ENCODE data around the gene PIK3R3. TPM values are rescaled to one million over a fixed set of nuclear protein-coding genes. Genes with fewer than 3 reads are reported as not detected.

PIK3R3 gene
- total and polyA plus RNA-seq, 9 donors = 3.6 to 20.3 (median 10.7) TPM

DNA sequence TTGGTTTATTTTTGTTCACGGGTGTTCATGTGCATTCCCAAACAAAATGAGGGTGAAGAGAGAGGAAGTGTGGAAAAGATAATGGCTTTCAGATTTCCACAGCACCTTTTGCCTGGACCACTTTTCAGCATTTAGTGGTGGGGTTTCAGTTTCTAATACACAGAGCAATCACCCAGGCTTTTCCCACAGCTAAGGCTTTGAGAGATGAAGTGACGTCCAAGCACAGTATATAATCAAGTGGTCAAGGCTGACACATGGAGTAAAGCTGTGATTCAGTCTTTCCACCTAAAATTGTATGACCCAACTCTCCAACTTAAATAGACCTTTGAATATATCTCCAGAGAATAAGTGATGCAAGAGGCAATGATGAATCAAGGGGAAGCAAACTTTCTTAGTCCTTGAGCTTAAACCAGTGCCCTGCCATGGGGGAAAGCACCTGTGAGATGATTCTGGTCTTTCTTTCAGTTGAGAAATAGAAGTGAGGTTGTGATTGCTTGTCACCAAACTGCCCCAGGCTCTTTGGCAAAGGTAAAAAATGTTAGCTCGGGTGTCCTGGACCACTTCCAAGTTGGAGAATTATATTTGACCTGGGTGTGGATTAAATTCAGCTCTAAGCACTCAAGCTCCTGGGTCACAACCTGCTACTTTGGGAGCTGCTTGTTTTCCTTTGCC is 2.4 kb upstream of the PIK3R3 start:
- no peaks in the 10 kb centered on the region for H3K9me3 ChIP-seq
- no peak for DNase-seq
- 44 to 53% (median 51%) methylated on average over 3 of the region's 3 CpGs for WGBS, 3 donors
- no peaks in the 10 kb centered on the region for H3K27me3 ChIP-seq
- H3K36me3 ChIP-seq = no peaks in the 10 kb centered on the region
- no peak overlapping the region for H3K27ac ChIP-seq
- TF ChIP-seq POLR2A (IDR thresholded peaks at IDR 0.05) (no peak), EP300 (IDR thresholded peaks at IDR 0.05) (no peak)
- TF ChIP-seq, protein P1, sequence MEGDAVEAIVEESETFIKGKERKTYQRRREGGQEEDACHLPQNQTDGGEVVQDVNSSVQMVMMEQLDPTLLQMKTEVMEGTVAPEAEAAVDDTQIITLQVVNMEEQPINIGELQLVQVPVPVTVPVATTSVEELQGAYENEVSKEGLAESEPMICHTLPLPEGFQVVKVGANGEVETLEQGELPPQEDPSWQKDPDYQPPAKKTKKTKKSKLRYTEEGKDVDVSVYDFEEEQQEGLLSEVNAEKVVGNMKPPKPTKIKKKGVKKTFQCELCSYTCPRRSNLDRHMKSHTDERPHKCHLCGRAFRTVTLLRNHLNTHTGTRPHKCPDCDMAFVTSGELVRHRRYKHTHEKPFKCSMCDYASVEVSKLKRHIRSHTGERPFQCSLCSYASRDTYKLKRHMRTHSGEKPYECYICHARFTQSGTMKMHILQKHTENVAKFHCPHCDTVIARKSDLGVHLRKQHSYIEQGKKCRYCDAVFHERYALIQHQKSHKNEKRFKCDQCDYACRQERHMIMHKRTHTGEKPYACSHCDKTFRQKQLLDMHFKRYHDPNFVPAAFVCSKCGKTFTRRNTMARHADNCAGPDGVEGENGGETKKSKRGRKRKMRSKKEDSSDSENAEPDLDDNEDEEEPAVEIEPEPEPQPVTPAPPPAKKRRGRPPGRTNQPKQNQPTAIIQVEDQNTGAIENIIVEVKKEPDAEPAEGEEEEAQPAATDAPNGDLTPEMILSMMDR (IDR thresholded peaks at IDR 0.05) = no peak
- no peak overlapping the region for H3K4me3 ChIP-seq
- intact Hi-C loops (cut with DNase I) = no loop called here
- peaks cover 3% of the 10 kb centered on the region for H3K4me1 ChIP-seq (ENCODE audit: insufficient read depth)

DNA sequence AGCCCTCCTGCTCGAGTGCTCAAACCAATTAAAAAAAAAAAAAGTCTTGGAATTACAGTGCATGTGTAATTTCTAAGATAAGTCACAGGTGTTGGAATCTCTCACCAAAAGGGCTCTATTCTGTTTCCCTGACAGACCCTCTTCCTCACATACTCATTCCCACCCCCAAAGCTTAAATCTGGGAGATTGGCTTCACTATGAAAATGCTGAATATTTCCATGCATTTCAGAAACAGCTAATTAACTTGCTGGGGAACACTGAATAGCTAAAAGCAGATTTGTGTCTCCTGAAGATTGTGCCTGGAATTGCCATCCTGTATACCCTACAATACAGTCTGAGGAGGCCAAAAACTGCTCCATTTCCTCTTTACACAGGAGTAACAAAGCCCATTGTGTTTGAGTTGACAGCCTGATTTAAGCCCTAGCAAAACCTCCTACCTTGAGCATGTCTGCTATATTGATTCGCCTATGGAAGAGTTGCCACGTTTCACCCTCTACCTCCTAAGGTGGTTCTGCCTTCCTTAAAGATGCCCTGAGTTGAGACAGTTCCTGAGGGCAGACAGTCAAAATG is 1.4 kb upstream of the PIK3R3 start:
- intact Hi-C loops (cut with DNase I) = no loop called here
- Histone ChIP-seq H3K27me3 (no peaks in the 10 kb centered on the region), H3K36me3 (no peaks in the 10 kb centered on the region), H3K4me1 (ENCODE audit: insufficient read depth) (peaks cover 3% of the 10 kb centered on the region), H3K27ac (no peak overlapping the region), H3K4me3 (peak overlapping the region; percentile 83), H3K9me3 (no peaks in the 10 kb centered on the region)
- TF ChIP-seq, protein P1 (IDR thresholded peaks at IDR 0.05) = no peak
- TF ChIP-seq POLR2A (IDR thresholded peaks at IDR 0.05) = no peak
- no peak for DNase-seq
- WGBS, 3 donors = 52 to 60% (median 58%) methylated on average over 3 of the region's 3 CpGs

DNA sequence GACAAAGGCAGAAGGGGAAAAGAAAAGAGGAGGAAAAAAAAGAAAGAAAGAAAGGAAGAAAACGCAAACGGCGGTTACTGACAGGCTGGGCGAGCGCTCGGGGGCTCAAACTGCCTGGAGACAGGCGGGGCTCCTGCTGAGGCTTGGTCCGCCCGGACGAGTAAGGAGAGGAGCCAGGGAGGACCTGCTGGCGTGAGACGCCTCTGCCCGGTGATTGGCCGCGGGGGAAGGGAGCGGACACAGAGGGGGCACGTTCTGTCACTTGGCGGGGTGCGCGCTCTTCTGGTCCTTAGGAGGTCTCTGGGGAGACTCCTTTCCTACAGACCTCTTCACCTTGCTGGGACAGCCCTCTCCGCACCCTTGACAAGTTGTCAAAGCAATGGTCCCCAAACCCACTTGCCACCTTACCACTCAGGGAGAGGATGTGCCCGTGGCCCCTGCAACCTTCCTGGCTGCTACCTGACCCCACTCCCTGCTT is 791 bp upstream of the PIK3R3 start:
- WGBS, 3 donors = 1 to 2% (median 1%) methylated on average over 22 of the region's 22 CpGs
- Histone ChIP-seq H3K9me3 (no peaks in the 10 kb centered on the region), H3K4me3 (peak overlapping the region; percentile 83), H3K4me1 (ENCODE audit: insufficient read depth) (peaks cover 3% of the 10 kb centered on the region), H3K27me3 (no peaks in the 10 kb centered on the region), H3K27ac (peak overlapping the region in 1 of 2 donors; percentile 43), H3K36me3 (no peaks in the 10 kb centered on the region)
- intact Hi-C loops (cut with DNase I) = no loop called here
- no peak for DNase-seq
- TF ChIP-seq EP300 (IDR thresholded peaks at IDR 0.05) (no peak), POLR2A (IDR thresholded peaks at IDR 0.05) (no peak)
- TF ChIP-seq, protein P1 (IDR thresholded peaks at IDR 0.05) = no peak

DNA sequence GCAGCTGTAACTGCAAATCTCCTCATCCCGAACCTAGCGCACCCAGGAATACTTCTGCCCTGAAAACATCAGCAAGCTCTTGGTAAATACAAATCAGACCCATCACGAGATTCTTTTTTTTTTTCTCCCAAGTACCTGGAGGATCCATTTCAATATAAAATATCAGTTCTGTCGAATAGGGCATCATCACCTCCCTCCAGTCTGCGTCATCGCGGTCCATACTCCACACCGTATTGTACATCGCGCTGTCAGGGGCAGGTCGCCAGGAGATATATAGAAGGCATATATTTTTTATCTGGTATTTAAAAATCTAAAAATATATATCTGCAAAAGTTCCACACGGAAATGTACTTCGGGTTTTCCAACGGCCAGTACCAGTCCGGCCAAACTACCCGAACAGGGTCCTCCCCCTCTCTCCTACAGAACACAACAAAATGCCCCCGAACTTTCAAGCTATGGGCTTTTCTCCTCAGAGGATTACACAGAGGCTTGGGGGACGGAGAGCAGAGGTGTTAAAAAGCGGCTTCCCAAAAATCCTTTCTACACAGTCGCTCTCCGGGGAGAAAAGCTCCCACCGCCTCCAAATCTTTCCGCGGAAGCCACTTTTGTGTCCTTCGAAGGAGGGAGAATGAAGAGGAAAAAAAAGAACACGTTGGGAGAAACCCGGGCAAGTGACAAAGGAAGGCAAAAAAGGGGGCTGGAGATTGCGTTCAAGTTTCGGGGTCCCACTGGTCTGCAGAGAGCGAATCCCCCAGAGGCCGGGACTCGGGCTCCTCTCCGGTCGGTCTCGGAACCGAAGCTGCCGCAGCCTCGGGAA is 509 bp downstream of the PIK3R3 start:
- Histone ChIP-seq H3K36me3 (no peaks in the 10 kb centered on the region), H3K4me1 (ENCODE audit: insufficient read depth) (peaks cover 2% of the 10 kb centered on the region), H3K27me3 (no peaks in the 10 kb centered on the region), H3K27ac (peak overlapping the region; percentile 3 to 97), H3K4me3 (peak overlapping the region; percentile 83), H3K9me3 (no peaks in the 10 kb centered on the region)
- TF ChIP-seq EP300 (IDR thresholded peaks at IDR 0.05) = no peak
- TF ChIP-seq, protein P1 (IDR thresholded peaks at IDR 0.05) = no peak
- peak; percentile 9 to 38 (median 21) for DNase-seq
- WGBS, 3 donors = 1% methylated on average over 38 of the region's 38 CpGs
- intact Hi-C loops (cut with DNase I) = no loop called here

Measured in ovary (tissue), 9 donors.